ENCODE data around the gene PRAMEF18.
"Not testable (repeated sequence)": the region's sequence is repeated elsewhere in the genome, so short reads cannot be mapped to it uniquely, and the experiment has no call there.

The PRAMEF18 gene

DNA sequence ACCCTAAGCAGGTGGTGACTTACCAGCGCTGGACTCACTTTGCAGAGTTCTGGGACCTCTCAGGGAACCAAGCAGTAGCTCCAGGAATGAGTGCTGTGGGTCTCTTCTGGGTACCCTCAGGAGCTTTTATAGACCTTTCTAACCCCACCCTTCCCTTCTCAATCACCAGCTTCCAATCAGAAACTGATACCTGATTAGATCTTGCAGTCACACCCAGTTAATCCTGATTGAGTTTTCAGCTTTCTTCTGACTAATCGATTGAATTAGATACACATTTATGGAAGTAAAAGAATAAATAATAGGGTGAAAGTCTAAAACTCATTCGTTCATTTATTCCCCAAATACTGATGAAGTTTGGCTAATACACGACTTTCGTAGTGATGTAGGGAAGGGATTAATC is 24.6 kb downstream of the PRAMEF18 start, which contains the start of gene PRAMEF13:
TSS of gene PRAMEF13 (minus strand) at position 101 of the 400 bp plus-strand sequence. CDS start 1,820 bp downstream, outside the sequence.
- DNase-seq, result not testable (repeated sequence)
